Activated CD4-positive, alpha-beta T cell treated with anti-CD3 and anti-CD28 coated beads, Interleukin-2, amount 50 U/mL, for 24 hours (primary cell): ENCODE measurements around the gene CCT7.

Experiments
- DNase-seq, 2 donors: peaks; one replicate each; pipeline ENCODE4 v3.0.0-alpha.2; 2020; ENCODE audit warnings: low read depth in 1 of 2, low spot score in 1 of 2

CCT7 gene

DNA sequence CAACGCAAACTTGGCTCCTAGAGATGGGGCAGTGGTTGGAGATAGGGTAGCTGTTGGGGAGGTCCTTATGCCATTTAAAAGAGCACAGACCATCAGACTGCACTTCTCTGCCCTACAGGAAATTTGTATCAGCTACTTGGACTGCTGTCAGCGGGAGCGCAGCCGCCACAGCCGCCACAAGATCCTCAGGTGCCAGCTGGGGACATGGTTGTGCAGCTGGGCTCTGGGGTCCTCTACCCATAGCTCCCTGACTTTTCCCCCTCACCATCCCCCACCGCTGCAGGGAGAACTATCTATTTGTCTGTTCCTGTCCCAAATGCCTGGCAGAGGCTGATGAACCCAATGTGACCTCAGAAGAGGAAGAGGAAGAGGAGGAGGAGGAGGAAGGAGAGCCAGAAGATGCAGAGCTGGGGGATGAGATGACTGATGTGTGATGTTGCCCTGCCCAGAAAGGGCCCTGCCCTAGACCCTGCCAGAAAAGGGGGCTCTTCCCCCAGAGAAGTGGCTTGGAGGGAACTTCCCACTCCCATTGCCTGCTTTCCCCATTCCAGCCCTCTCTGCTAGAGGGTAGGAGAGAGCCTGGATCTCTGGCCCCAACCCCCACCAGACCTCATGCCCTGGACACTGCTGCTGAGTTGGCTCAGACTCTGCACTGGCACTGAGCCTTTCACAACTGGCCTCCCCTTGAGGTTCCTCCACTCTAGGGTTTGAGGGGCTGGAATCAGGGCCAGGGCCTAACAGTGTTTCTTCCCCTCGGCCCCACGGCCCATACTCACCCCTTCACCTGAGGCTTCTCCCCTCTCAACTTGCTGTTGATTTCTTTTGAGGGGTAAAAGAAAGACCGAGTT, 8.4 kb upstream of the CCT7 start:
- DNase-seq = no peak

DNA sequence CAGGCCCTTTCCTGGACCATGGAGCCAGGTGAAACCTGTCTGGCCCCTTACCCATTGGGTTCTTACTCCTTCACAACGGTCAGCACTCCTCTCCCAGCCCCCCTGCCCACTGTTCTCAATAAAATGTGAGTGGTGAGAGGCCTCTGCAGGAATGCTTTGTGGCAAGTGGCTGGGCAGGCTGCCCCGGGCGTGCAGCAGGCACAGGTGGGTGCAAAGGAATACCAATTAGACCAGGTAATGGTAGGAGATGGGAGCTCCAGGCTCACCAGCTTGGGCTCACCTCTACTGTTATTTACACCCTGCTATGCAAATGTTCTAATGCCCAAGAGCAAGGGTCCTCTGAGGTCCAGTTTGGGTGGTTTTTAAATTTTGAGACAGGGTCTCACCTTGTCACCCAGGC, 7.0 kb upstream of the CCT7 start:
- no peak for DNase-seq

DNA sequence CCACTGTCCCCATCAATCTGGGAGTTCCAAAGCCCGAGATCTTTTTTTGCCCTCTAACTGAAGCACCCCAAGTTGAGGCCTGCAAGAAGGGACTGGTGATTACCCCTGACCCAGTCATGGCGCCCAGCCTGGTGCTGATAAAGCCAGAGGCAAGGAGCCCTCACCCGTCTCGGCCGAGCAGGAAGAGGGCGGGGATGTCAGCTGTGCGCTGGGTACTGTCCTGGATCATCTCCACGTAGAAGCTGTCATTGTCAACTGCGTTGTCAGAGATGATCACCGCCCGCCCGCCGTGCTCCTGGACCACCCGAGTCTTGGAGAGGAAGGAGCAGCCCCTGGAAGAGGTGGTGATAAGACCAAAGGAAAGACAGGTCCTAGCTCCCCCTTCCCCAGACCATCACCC, 5.5 kb upstream of the CCT7 start:
- DNase-seq = no peak

DNA sequence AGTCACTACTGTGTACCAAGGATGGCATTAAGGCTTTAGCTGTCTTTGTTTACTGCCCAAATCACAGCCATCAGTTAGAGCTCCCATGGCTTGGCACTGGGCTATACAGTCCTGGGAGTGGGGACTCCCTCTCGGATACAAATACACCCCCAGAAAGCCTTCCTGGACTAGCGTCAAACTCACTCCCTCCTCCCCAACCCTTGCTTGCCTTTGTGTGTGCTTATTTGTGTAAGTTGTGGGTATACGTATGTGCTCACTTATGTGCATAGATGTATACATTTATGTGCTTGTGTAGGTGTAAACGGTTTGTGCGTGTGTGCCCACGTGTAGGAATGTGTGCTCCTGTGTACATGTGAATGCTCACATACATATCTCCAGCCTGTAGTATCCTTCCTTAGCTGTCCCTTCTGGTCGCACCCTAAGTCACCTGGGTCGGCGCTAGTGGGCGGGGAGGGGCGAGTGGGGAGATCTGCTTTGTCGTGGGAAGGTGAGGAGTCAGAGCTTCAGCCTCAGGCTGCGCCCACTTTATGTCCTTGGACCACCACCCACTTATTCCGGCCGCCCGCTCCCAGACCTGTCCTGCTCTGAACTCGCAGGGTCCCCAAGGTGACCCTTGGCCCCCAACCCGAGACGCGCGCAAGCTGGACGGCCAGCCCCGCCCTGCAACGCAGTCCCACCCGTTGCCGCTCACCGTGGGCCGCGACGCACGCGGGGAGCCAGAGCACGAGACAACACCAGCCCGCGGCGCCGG, 1.5 kb upstream of the CCT7 start:
- DNase-seq = no peak

DNA sequence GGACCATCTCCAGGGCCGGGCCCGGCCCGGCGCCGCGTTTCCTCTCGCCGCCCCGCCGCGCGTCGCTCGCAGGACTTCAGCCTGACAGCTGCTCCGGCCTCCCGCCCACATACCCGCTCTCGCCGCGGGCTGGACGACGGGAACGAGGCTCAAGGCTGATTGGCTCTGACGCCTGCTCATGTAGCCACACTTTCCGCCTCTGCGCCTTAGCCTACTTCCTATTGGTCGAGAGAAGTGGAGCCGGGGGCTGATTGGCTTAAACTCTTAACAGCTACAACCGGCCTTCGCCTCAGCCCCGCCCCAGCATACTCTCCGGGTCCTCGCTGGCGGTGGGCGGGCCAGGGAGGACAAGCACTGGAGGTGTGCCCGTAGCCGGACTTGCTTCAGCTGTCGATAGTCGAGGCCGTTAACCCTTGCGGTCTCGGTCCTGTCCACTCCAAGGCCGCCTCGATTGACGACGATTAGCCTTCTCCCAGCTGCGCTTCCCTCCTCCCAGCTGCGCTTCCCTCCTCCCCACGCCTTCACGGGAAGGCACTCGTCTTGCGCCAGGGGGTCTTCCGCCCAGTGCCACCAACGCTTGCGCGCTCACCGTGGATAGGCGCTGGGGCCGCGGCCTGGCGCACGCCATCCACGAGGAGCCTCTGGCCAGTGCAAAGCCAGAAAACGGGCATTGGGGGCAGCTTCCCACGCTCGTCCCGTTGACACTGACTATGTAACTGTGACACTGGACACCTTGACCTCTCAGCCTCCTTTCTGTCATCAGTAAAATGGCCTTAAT, 765 bp upstream of the CCT7 start, which contains the start of gene PRADC1:
PRADC1 (minus strand) TSS at position 86 of the 778 bp plus-strand sequence; CDS start at position 7, 79 bp downstream.
- DNase-seq = peak; percentile 77 to 94

DNA sequence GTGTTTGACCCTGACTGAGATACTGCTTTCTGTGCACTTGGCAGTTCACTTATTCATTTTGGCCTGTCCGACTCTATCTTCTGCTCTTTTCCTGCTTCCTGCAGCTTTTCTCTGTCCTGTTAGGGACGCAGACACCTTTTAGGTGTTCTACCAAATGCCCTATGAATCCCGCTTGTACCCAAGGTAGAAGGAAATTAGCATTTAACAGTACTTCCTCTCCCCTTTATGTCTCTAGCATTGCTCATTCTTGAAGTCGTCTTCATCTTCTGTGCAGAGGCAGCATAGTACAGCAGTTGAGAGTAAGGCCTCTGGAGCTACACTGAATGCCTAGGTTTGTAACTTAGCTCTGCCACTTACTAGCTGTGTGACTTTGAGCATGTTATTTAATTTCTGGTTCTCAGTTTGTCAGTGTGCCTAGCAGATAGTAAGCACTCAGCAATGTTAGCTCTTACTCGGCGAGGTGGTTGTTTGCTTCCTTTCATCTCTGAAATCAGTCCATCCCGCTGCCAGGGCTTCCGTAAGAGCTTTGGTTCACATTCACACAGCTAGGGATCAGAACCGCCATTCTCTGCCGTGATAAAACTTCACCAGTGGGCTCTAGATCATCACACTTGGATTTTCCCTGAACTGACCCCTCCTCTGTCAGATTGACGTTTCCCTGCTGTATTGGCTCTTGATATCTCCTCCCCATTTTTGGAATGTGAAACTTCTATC, 1.4 kb downstream of the CCT7 start:
- DNase-seq = no peak

DNA sequence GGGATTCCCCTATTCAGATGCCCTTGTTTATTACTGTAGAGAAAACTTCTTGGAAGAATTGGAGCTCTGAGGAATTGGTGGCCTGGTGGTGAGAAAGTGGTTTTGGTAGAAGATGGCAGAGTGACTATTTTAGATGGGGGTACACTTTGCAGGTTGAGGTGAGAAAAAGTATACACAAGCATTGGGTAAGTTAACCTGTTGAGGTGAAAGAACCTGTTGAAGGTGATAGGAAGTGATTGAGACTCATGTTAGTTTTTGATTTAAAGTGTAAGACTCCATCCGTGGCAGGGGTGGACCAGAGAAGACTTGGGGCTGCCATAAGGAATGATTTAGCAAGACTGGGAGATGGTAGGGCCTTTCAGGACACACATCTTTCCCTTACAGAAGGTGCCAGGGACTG, 3.1 kb downstream of the CCT7 start:
- DNase-seq = no peak

DNA sequence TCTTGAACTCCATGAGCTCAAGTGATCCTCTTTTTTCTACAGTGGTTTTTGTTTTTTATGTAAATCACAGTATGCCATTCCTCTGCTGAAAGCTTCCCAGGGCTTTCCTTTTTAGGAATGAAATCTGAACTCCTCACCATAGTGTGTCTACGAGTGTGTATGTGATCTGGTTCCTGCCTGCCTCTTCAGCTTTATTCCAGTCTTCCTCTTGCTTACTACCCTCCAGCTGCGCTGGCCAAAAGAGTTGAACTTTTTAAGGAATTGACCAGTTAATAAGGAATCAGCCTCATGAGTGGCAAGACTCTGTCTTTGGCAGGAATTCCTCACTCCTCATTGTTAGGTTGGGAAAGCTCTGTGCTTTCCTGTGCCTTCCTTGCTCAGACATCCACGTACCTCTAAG, 4.0 kb downstream of the CCT7 start:
- DNase-seq = no peak

DNA sequence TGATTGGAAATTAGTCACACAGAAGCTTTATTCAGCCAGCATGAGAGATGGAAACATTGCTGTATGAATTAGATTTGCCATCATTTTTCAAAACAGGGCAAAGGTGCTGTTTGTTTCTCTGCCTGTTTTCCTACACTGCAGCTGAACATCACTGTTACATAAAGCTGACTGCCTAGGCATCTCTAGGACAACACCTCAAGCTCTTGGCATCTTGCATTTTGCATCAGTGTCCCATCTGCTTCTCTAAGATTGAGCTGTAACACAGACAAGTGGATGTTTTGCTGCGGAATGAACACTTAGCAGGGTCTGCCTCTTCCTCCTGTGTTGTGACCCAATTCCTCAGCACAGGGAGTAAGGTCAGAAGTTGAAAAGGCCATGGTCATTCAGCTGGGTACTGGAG, 4.9 kb downstream of the CCT7 start:
- DNase-seq = no peak

DNA sequence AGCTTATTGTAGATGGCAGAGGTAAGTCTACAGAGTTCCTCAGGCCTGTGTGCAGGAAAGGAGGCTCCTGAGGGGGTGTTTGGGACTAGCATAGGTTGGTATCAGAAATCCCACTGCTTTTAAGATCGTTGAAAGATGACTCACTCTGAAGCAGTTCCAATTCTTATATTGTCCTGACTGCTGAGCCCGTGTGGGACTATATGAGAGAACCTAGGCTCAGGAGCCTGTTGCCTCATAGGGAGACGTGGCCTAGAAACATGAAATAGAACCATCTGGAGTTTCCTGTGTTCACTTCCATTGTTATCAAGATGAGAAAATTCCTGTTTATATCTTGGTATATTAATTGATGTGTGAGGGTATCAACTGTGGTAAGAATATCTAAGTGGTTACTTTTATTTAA, 5.7 kb downstream of the CCT7 start:
- no peak for DNase-seq

DNA sequence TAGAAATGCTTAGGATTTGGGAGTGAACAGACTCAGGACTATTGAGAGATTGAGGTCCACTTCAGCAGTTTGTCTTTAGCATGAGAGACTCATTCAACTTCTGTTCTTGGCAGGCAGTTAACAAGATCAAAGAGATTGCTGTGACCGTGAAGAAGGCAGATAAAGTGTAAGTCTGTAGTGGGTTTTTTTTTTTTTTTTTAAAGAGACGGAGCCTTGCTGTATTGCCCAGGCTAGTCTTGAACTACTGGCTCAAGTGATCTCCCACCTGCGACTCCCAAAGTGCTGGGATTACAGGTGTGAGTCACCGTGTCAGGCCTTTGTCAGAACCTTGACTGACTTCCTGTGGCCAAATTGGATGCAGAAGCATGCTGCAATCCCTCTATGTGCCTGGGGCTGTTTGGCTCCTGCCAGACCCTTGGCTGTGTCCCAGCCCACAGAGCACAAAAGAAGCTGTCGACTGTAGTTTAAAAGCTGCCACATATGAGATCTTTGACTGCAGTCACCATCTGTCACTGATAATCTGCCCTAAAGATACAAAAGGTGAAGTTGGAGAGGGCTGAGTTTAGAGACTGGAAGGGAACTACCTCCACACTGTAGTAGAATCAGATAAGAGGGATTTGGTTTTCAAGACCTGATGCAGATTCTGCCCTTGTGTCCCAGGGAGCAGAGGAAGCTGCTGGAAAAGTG, 9.9 kb downstream of the CCT7 start:
- no peak for DNase-seq

DNA sequence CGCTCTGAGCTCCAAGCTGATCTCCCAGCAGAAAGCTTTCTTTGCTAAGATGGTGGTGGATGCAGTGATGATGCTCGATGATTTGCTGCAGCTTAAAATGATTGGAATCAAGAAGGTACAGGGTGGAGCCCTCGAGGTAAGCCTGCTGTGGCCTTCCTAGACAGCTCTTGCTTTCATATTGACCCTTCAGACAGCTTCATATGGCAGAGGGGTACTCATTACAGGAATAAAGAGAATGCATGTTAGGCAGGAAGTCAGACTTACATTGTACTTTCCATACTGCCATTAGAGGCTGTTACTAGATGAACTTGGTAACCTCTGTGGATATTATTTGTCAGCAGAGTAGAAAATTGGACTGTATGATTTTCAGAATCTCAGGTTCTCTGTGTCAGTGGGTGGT, 10.5 kb downstream of the CCT7 start:
- DNase-seq = no peak

DNA sequence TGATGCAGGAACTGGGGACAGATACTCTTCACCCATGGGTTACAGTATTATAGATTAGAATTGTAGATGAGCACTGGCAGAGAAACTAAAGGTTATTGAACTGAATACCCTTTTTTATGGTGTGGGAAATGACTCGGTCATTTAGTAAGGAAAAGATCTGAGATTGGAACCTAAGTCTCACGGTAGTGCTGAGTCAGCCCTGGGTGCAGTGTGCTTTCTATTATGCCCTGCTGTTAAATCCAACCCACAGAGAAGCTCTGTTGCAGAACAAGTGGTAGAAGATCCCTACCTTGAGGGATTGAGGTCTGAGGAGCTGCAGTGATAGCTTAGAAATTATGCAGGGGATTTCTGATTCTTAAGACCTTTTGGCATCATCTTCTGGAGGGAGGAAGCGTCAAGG, 12.7 kb downstream of the CCT7 start:
- no peak for DNase-seq

DNA sequence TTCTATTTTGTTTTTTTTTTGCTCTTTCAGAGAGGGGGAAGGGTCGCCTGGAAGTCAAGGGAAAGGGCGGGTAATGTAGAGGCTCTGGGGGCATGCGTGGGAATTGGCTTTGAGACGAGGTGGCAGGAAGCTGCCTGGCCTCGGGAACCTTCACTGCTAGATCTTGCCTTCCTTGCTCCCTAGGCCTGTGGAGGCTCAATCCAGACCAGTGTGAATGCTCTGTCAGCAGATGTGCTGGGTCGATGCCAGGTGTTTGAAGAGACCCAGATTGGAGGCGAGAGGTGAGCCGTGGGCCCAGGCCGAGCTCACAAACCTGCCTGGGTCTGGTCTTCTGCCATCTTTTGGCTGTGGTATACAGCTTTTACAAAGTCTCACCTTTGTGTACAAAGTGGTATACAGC, 15.5 kb downstream of the CCT7 start:
- no peak for DNase-seq

DNA sequence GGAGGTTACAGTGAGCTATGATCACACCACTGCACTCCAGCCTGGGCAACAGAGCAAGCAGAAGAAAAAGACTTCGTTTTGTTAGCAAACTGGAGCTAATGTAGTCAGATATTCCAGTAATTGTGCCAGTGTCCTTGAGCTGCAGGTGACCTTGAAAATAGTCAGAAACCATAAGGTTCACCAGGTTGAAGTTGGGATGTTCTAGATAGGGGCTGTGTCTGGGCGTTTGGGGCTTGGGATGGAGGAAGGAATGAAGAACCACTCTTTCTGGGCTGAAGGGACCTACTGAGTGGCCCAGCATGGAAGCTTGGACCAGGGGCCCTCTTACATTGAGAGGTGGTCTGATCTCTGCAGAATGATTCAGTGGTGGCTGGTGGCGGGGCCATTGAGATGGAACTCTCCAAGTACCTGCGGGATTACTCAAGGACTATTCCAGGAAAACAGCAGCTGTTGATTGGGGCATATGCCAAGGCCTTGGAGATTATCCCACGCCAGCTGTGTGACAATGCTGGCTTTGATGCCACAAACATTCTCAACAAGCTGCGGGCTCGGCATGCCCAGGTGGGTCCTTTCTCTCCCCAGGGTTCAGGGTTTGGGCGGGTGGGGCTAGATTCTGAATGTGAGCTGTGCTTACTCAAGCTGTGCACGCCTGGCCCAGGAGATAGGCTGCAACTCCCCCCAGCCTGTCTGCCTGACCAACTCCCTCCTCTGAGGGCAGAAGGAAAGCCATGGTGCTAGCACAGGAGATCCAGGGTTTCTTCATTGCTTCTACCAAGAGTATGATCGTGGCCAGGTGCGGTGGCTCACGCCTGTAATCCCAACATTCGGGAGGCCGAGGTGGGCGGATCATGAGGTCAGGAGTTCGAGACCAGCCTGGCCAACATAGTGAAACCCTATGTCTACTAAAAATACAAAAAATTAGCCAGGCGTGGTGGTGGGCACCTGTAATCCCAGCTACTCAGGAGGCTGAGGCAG, 17.1 kb downstream of the CCT7 start:
- DNase-seq = no peak

DNA sequence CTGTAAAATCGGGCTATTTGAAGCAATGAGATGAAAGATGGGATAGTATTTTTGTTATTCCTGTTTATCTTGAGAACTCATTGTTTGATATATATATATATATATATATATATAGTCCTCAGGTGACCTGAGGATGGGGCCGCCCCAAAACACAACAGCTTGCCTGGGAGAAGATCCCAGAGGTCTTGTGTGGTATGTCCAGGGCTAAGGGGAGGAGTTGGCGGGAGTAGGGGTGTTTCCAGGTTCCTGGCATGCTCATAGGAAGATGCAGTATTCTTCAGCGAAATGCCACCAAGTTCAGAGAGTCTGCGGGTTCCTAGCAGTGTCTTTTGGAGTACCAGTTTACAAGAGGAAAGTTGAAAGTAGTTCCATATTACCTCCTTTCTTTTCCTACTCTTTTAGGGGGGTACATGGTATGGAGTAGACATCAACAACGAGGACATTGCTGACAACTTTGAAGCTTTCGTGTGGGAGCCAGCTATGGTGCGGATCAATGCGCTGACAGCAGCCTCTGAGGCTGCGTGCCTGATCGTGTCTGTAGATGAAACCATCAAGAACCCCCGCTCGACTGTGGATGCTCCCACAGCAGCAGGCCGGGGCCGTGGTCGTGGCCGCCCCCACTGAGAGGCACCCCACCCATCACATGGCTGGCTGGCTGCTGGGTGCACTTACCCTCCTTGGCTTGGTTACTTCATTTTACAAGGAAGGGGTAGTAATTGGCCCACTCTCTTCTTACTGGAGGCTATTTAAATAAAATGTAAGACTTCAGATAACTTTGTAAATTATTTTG, 18.3 kb downstream of the CCT7 start:
- DNase-seq = no peak

DNA sequence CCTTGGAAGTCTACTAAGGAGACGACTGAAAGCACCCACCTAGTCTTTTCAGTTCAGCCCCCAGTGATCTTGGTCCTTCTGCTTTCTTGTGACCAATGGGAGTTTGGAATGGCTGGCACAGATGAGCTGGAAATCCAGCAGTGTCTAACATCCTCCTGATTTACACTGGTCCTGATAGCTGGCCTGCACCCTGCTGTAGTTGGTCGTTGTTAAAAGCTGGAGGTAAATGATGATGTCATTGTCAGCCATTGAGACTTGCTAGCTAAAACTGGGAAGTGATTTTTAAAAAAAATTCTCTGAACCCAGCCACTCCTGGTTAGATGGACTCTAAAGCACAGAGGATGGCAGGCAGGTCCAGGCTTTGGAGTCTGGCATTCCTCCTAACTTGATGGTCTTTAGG, 19.3 kb downstream of the CCT7 start:
- no peak for DNase-seq

DNA sequence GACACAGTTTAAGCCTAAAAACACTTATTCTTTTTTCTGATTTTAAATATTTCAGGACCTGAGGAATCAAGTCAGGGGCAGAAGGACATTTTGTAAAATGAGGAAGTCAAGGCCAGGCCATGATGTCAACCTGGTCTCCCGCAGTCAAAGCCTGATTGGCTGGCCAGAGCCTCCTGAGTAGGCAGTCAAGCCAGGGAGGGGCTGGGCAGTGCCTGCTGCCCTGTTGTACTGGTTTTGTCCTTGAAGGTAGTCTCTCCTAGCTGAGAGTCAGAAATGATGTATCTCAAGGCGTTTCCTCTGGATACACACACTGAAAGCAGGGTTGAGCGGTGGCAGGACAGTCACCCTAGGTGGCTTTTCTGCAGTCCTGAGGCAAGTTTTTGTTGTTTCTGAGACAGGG, 19.8 kb downstream of the CCT7 start:
- no peak for DNase-seq
